GM23248 (cell line): Measurements from ENCODE around the gene RHNO1.

ENCODE experiments used
- EZH2 ChIP-seq: fragments of 200-600 bp; sonication (generic); IDR thresholded peaks from 2 replicates; pipeline ENCODE4 v1.6.1; 2018; ENCODE audit warnings: antibody characterized with exemption, mild to moderate bottlenecking; ENCODE audit not compliant: insufficient read depth, poor library complexity, severe bottlenecking
- EZH2phosphoT487 ChIP-seq: fragments of 200-600 bp; sonication (generic); IDR thresholded peaks from 2 replicates; pipeline ENCODE4 v1.6.1; 2018; ENCODE audit warnings: antibody characterized with exemption, moderate library complexity, mild to moderate bottlenecking, low read depth; ENCODE audit not compliant: insufficient read depth

DNA sequence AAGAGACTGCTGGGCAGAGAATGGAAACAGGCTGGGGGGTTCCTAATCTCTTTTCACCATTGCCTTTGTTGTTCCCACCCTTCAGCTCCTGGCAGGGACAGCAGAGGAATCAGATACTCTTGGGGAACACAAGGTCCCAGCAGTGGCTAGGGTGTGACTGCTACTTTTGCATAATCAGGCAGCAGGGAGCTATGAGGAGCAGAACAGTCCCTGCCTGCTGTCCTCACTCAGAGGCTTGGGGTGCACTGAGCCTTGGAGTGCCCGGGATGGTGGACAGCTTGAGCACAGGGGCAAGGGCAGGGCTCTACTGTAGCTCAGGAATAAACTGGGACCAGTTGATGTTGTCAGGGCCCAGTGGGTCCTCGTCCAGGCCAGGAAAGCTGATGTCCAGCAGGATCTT, 18.7 kb upstream of the RHNO1 start:
- TF ChIP-seq EZH2 (no peak), EZH2phosphoT487 (no peak)
